ENCODE measurements around the gene HTN1.

HTN1 gene

GRCh38 chr4:70099206-70099605 lies 49.0 kb downstream of the HTN1 start:
- Histone ChIP-seq H3K4me2 (ENCODE audit: insufficient read depth, low read length, poor library complexity, severe bottlenecking) (no peak overlapping the region), H4K8ac (ENCODE audit: low read depth, low read length) (no peak overlapping the region), H3K23ac (ENCODE audit: low read depth, low read length, poor library complexity) (no peak overlapping the region), H3K36me3 (replicated peaks in 1 of 2; ENCODE audit: control insufficient read depth in 2 of 2, insufficient read depth in 2 of 2, low read length in 2 of 2) (no peaks in the 10 kb centered on the region), H3K27me3 (ENCODE audit: control insufficient read depth in 3 of 3, insufficient read depth in 3 of 3, low read depth in 1 of 3, low read length in 3 of 3) (no peaks in the 10 kb centered on the region), H3K4ac (ENCODE audit: low read length) (no peak overlapping the region), H3K27ac (replicated peaks; ENCODE audit: low read length) (no peak overlapping the region), H3K4me3 (ENCODE audit: low read length in 2 of 2) (no peak overlapping the region), H3K9me3 (replicated peaks in 1 of 2; ENCODE audit: control insufficient read depth in 2 of 2, insufficient read depth in 1 of 2, low read depth in 1 of 2, low read length in 2 of 2) (no peaks in the 10 kb centered on the region), H3K9ac (ENCODE audit: low read depth, low read length, poor library complexity) (no peak overlapping the region), H2AFZ (ENCODE audit: low read length) (no peak overlapping the region), H2BK120ac (ENCODE audit: low read depth, low read length) (no peak overlapping the region), H4K91ac (ENCODE audit: low read depth, low read length, poor library complexity) (no peak overlapping the region), H2AK5ac (ENCODE audit: low read depth, low read length) (no peak overlapping the region), H3K18ac (ENCODE audit: low read length) (no peak overlapping the region), H2BK5ac (ENCODE audit: low read length) (no peak overlapping the region), H3K4me1 (ENCODE audit: control insufficient read depth in 2 of 2, insufficient read depth in 1 of 2, low read depth in 1 of 2, low read length in 2 of 2) (no peaks in the 10 kb centered on the region), H2BK12ac (ENCODE audit: low read length) (no peak overlapping the region), H3K79me1 (ENCODE audit: low read depth, low read length) (no peaks in the 10 kb centered on the region), H2BK15ac (ENCODE audit: low read length) (no peak overlapping the region), H3K14ac (ENCODE audit: low read length) (no peak overlapping the region)
- DNase-seq (ENCODE audit: low spot score): no peak
- no CpG with 5 or more reads among the region's 3 CpGs for WGBS, 2 donors (ENCODE audit: extremely low coverage in 2 of 2, insufficient read length in 2 of 2, insufficient replicate concordance in 1 of 2)
